B cell (primary cell): ENCODE results near the gene CD81. TPM values are rescaled to one million over a fixed set of nuclear protein-coding genes. Genes with fewer than 3 reads are reported as not detected.

Experiments
- ATAC-seq: fragments of 200-7000 bp; cut with Tn5 transposase; one replicate; pipeline ENCODE4 v1.10.0; 2021; ENCODE audit warnings: low read depth, mild to moderate bottlenecking, moderate number of reproducible peaks, moderate library complexity
- CTCF ChIA-PET: fragments of 350-600 bp; sonication (Branson Sonifier 250); formaldehyde crosslinking; loops from one replicate; lab custom pipeline; 2021; ENCODE audit warnings: antibody characterized with exemption, inconsistent platforms; lab: Charles Lee
- POLR2A ChIA-PET: fragments of 350-600 bp; sonication (Branson Sonifier 250); formaldehyde crosslinking; loops from one replicate; lab custom pipeline; 2021; ENCODE audit warnings: antibody characterized with exemption; lab: Charles Lee
- DNase-seq: peaks from one replicate; pipeline ENCODE4 v3.0.0; 2013
- H2AFZ ChIP-seq: 2 replicates; pipeline ENCODE4 v1.6.1; 2012; ENCODE audit warnings: mild to moderate bottlenecking, low read depth, low read length; ENCODE audit not compliant: insufficient read depth, poor library complexity, severe bottlenecking
- H3K27ac ChIP-seq, 2 donors: 1 replicate in 1 of 2; 2 replicates in 1 of 2; pipeline ENCODE4 v1.5.1; 2012 to 2013; ENCODE audit warnings: low read length in 2 of 2, mild to moderate bottlenecking in 2 of 2, moderate library complexity in 1 of 2
- H3K27me3 ChIP-seq, 4 experiments: fragments of 200-600 bp in 1 of 4; sonication (generic) in 1 of 4; replicated peaks in 1 of 4; 1 replicate in 2 of 4; 2 replicates in 2 of 4; pipeline versions ENCODE4 v1.6.1 to v1.7.0; 2013 to 2016; ENCODE audit warnings: low read length in 3 of 4, mild to moderate bottlenecking in 2 of 4, mixed read lengths in 1 of 4, moderate library complexity in 1 of 4; ENCODE audit not compliant: insufficient read depth in 4 of 4, control insufficient read depth in 3 of 4; ENCODE audit errors: control extremely low read depth in 1 of 4
- H3K36me3 ChIP-seq, 2 experiments: replicated peaks in 1 of 2; 1 replicate in 1 of 2; 2 replicates in 1 of 2; pipeline versions ENCODE4 v1.6.1 to v1.7.1; 2013; ENCODE audit warnings: low read length in 1 of 2; ENCODE audit not compliant: insufficient read depth in 2 of 2, control insufficient read depth in 1 of 2; ENCODE audit errors: control extremely low read depth in 1 of 2, extremely low read depth in 1 of 2
- H3K4me1 ChIP-seq, 2 donors: fragments of 200-600 bp in 1 of 2; sonication (generic) in 1 of 2; 1 replicate in 1 of 2; 2 replicates in 1 of 2; pipeline versions ENCODE4 v1.5.1 to v1.6.1; 2013 to 2017; ENCODE audit warnings: low read length in 2 of 2; ENCODE audit not compliant: control insufficient read depth in 2 of 2, insufficient read depth in 2 of 2
- H3K4me2 ChIP-seq: replicated peaks from 2 replicates; pipeline ENCODE3; 2012; ENCODE audit warnings: mild to moderate bottlenecking, low read depth, low read length; ENCODE audit not compliant: poor library complexity, severe bottlenecking
- H3K4me3 ChIP-seq, 5 experiments: fragments of 200-600 bp in 1 of 5; sonication (generic) in 1 of 5; 1 replicate in 3 of 5; 2 replicates in 2 of 5; pipeline versions ENCODE4 v1.5.1 to v1.7.0; 2011 to 2016; ENCODE audit warnings: low read length in 4 of 5, mild to moderate bottlenecking in 4 of 5, low read depth in 2 of 5, control low read depth in 1 of 5, moderate library complexity in 1 of 5; ENCODE audit not compliant: insufficient read depth in 1 of 5; ENCODE audit errors: control extremely low read depth in 1 of 5, extremely low read depth in 1 of 5
- H3K79me2 ChIP-seq: fragments of 200-600 bp; sonication (generic); one replicate; pipeline ENCODE4 v1.6.0; 2016; ENCODE audit warnings: low read length; ENCODE audit not compliant: control insufficient read depth, insufficient read depth
- H3K9ac ChIP-seq: fragments of 200-600 bp; sonication (generic); 2 replicates; pipeline ENCODE4 v1.6.1; 2017; ENCODE audit warnings: mild to moderate bottlenecking, low read length, moderate library complexity
- H3K9me3 ChIP-seq, 3 donors: one replicate each; pipeline versions ENCODE4 v1.6.1 to v1.7.1; 2013; ENCODE audit warnings: low read length in 2 of 3; ENCODE audit not compliant: control insufficient read depth in 2 of 3, insufficient read depth in 1 of 3; ENCODE audit errors: control extremely low read depth in 1 of 3
- H4K20me1 ChIP-seq: 2 replicates; pipeline ENCODE4 v1.6.0; 2012; ENCODE audit warnings: mild to moderate bottlenecking, low read length; ENCODE audit not compliant: insufficient read depth, control insufficient read depth, poor library complexity, severe bottlenecking
- H3K27ac Mint-ChIP-seq: one replicate; pipeline ENCODE4 v1.8.0; 2021; ENCODE audit warnings: mixed read lengths
- H3K27me3 Mint-ChIP-seq: one replicate; pipeline ENCODE4 v1.8.0; 2021; ENCODE audit warnings: mixed read lengths
- H3K4me1 Mint-ChIP-seq: one replicate; pipeline ENCODE4 v1.8.0; 2021; ENCODE audit warnings: mixed read lengths
- H3K4me3 Mint-ChIP-seq: one replicate; pipeline ENCODE4 v1.8.0; 2021; ENCODE audit warnings: mixed read lengths
- H3K9me3 Mint-ChIP-seq: one replicate; pipeline ENCODE4 v1.8.0; 2022; ENCODE audit warnings: mixed read lengths; ENCODE audit not compliant: insufficient read depth
- EZH2 ChIP-seq: IDR thresholded peaks from 2 replicates; pipeline ENCODE4 v1.6.1; 2012; ENCODE audit warnings: borderline replicate concordance, low read depth, mild to moderate bottlenecking, moderate library complexity, low read length; ENCODE audit not compliant: insufficient read depth, poor library complexity, severe bottlenecking
- WGBS: methylation state at CpG from one replicate; pipeline ENCODE4 v1.1.5; 2013; ENCODE audit warnings: missing lambda C conversion rate; ENCODE audit not compliant: insufficient coverage; 5-methylcytosine and 5-hydroxymethylcytosine counted together
- intact Hi-C: fragments of 100-400 bp; cut with micrococcal nuclease; formaldehyde crosslinking; loops from one replicate; pipeline ENCODE4 v1.10.0; 2022
- polyA plus RNA-seq: library from polyadenylated mRNA; depleted of rRNA; stranded (reverse); fragments of >200 nt; gene quantifications from 2 replicates; pipeline ENCODE4 v1.2.3, GENCODE V29; 2012
- total RNA-seq, 2 donors: library from RNA; stranded (reverse); fragments of 120-200 nt in 1 of 2; gene quantifications; 1 replicate in 1 of 2; 2 replicates in 1 of 2; pipeline versions ENCODE4 v1.2.3 to v1.2.4, GENCODE V29; 2013 to 2022
- TF ChIP-seq, protein P1 (sequence below): fragments of 200-600 bp; IDR thresholded peaks from one replicate; pipeline ENCODE4 v1.8.0; 2022; ENCODE audit warnings: antibody characterized with exemption, mild to moderate bottlenecking

CD81 gene
- total and polyA plus RNA-seq, 2 donors (not counting 1 experiment from before 2014, with no cell fraction given) = 253 to 361 TPM

DNA sequence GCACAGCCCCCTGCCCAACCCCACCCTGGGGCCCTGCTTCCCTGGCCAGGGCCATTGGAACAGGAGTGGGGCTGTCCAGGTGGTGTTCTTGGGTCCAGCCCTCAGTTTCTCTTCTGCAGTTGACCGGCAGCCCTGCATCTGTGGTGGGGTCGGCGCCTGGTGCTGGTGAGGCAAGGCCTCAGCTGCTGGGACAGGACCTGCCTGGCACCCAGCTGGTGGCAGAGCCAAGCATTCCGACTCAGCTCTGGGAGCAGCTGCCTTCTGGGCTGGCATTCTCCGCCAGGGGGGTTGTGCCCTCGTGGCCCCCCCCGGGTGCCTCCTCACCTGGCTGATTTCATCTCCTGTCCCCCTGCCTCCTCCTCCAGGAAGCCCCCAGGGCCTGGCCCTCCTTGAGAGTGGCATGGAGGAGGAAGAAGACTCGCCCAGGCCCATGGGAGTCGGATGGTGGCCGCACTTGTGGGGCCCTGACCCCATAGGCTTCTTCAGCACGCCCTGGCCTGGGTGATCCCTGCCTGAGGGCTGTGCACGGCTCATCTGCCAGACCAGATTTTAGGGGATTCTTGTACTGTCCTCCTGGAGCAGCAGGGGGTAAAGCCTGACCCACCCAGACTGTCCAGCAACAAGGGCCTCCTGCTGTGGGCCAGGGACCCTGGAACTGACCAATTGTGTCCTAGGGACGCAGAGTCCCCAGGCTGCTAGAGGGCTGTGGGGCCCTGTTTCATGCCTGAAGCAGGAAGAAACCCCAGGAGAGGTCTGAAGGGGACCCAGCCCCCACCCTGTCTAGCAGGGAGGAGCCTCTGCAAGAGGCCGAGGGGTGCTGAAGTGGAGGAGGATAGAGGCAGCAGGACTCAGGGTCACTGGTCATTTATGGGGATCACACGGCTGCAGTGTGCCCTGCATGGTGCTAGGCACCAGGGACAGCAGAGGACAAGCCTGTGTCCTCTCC lies 11.6 kb downstream of the CD81 start:
- H3K9me3 Mint-ChIP-seq = no peaks in the 10 kb centered on the region
- H3K4me1 Mint-ChIP-seq = peaks cover 85% of the 10 kb centered on the region
- H3K36me3 ChIP-seq = peaks cover 0 to 30% of the 10 kb centered on the region in 2 experiments
- peaks cover 82% of the 10 kb centered on the region for H3K79me2 ChIP-seq
- peak overlapping the region; percentile 74 for H3K4me3 Mint-ChIP-seq
- peak overlapping the region; percentile 3 for H3K9ac ChIP-seq
- no peaks in the 10 kb centered on the region for H3K9me3 ChIP-seq
- H3K27me3 Mint-ChIP-seq = no peaks in the 10 kb centered on the region
- no peak for TF ChIP-seq EZH2
- TF ChIP-seq, protein P1, sequence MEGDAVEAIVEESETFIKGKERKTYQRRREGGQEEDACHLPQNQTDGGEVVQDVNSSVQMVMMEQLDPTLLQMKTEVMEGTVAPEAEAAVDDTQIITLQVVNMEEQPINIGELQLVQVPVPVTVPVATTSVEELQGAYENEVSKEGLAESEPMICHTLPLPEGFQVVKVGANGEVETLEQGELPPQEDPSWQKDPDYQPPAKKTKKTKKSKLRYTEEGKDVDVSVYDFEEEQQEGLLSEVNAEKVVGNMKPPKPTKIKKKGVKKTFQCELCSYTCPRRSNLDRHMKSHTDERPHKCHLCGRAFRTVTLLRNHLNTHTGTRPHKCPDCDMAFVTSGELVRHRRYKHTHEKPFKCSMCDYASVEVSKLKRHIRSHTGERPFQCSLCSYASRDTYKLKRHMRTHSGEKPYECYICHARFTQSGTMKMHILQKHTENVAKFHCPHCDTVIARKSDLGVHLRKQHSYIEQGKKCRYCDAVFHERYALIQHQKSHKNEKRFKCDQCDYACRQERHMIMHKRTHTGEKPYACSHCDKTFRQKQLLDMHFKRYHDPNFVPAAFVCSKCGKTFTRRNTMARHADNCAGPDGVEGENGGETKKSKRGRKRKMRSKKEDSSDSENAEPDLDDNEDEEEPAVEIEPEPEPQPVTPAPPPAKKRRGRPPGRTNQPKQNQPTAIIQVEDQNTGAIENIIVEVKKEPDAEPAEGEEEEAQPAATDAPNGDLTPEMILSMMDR = no peak
- POLR2A ChIA-PET = interaction anchor here (0.8 to 4.9 kb wide), 4 partner anchors 10 to 87 kb away, joined by 3 to 42 read pairs (median 15); partner anchors contain the start of genes C11orf21, CD81, TSPAN32 and TSSC4
- peak overlapping the region in 1 of 2 donors; percentile 42 for H3K27ac ChIP-seq
- WGBS = 63% methylated on average over 13 of the region's 15 CpGs
- peak overlapping the region; percentile 92 for H3K27ac Mint-ChIP-seq
- DNase-seq (no peak), ATAC-seq (no peak)
- peaks cover 96% of the 10 kb centered on the region for H4K20me1 ChIP-seq
- intact Hi-C loops = loop anchor here (5.0 kb wide), 2 partner anchors 536 to 604 kb away; partner anchors contain the start of genes LSP1 and NAP1L4
- no peaks in the 10 kb centered on the region for H3K27me3 ChIP-seq
- peaks cover 90 to 98% of the 10 kb centered on the region in 2 donors for H3K4me1 ChIP-seq
- H3K4me3 ChIP-seq = peak overlapping the region in 1 of 5 experiments; percentile 41
- peak overlapping the region; percentile 67 for H3K4me2 ChIP-seq
- CTCF ChIA-PET = interaction anchor here (2.5 to 7.3 kb wide), 5 partner anchors 10 to 85 kb away, joined by 7 to 59 read pairs (median 13); partner anchors contain the start of genes C11orf21, CD81, TSPAN32 and TSSC4
- H2AFZ ChIP-seq = no peak overlapping the region
